ENCODE measurements around the gene CCNG2.

DNA sequence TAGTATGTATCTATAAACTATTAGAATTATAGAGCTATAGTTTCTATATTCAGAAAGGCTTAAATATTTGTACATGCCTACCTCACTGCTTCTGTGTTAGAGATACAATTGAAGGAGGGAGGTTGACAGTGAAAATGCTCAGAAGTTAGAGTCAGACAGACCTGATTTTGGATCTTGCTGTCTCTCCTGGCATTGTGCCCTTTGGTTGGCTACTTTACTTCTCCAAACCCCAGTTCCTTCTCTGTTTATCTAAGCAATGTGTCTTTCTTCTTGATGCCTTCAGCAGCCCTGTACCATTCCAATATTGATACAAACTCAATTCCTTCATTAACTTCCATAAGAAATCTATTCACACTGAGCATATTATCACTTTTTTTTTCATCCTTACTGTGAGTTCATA is 28.7 kb downstream of the CCNG2 start:
- TF ChIP-seq POLR2A (IDR thresholded peaks at IDR 0.05; ENCODE audit: insufficient read depth in 1 of 2, low read depth in 2 of 2, low read length in 2 of 2) (no peak), FOXK2 (IDR thresholded peaks at IDR 0.05) (no peak), ZNF556 (CRISPR knock-in tag; IDR thresholded peaks at IDR 0.05; ENCODE audit: borderline replicate concordance) (no peak), POGZ (CRISPR knock-in tag; IDR thresholded peaks at IDR 0.05) (no peak), ZFP1 (CRISPR knock-in tag; IDR thresholded peaks at IDR 0.05) (no peak), NCOR1 (IDR thresholded peaks at IDR 0.05; ENCODE audit: borderline replicate concordance, low read length) (no peak), ZHX1 (CRISPR knock-in tag; IDR thresholded peaks at IDR 0.05; ENCODE audit: low read depth) (no peak), EP300 (IDR thresholded peaks at IDR 0.05; ENCODE audit: low read depth in 2 of 2, low read length in 2 of 2) (no peak), EP300 (CRISPR knock-in tag; IDR thresholded peaks at IDR 0.05; ENCODE audit: borderline replicate concordance) (no peak), NPAS2 (CRISPR knock-in tag; IDR thresholded peaks at IDR 0.05; ENCODE audit: borderline replicate concordance) (no peak), U2AF1 (optimal IDR thresholded peaks at IDR 0.05; ENCODE audit: low read depth, low read length) (no peak), HNF4G (IDR thresholded peaks at IDR 0.05; ENCODE audit: borderline replicate concordance, low read depth, low read length) (no peak), HNF4G (CRISPR knock-in tag; IDR thresholded peaks at IDR 0.05; ENCODE audit: borderline replicate concordance, low read depth) (no peak), CHD2 (IDR thresholded peaks at IDR 0.05; ENCODE audit: low read depth, low read length) (no peak)
- TF ChIP-seq, protein P1, sequence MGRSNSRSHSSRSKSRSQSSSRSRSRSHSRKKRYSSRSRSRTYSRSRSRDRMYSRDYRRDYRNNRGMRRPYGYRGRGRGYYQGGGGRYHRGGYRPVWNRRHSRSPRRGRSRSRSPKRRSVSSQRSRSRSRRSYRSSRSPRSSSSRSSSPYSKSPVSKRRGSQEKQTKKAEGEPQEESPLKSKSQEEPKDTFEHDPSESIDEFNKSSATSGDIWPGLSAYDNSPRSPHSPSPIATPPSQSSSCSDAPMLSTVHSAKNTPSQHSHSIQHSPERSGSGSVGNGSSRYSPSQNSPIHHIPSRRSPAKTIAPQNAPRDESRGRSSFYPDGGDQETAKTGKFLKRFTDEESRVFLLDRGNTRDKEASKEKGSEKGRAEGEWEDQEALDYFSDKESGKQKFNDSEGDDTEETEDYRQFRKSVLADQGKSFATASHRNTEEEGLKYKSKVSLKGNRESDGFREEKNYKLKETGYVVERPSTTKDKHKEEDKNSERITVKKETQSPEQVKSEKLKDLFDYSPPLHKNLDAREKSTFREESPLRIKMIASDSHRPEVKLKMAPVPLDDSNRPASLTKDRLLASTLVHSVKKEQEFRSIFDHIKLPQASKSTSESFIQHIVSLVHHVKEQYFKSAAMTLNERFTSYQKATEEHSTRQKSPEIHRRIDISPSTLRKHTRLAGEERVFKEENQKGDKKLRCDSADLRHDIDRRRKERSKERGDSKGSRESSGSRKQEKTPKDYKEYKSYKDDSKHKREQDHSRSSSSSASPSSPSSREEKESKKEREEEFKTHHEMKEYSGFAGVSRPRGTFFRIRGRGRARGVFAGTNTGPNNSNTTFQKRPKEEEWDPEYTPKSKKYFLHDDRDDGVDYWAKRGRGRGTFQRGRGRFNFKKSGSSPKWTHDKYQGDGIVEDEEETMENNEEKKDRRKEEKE (IDR thresholded peaks at IDR 0.05) = no peak

Data from HepG2 (cell line).